CD14-positive monocyte (primary cell): ENCODE data around the gene KRT74. TPM values are rescaled to one million over a fixed set of nuclear protein-coding genes. Genes with fewer than 3 reads are reported as not detected.
A peak's percentile ranks its signal among the peaks of the same experiment; 100 is the strongest.

ENCODE experiments used
- DNase-seq, 3 donors: peaks; one replicate each; pipeline ENCODE4 v3.0.0-alpha.2; 2011 to 2022
- H2AFZ ChIP-seq: 2 replicates; pipeline ENCODE4 v1.6.0; 2012; ENCODE audit warnings: mild to moderate bottlenecking, low read depth, low read length, inconsistent platforms; ENCODE audit not compliant: insufficient read depth, poor library complexity, severe bottlenecking
- H3K27ac ChIP-seq, 2 donors: 1 replicate in 1 of 2; 2 replicates in 1 of 2; pipeline ENCODE4 v1.5.1; 2012 to 2013; ENCODE audit warnings: low read length in 2 of 2, control low read depth in 1 of 2, inconsistent platforms in 1 of 2, low read depth in 1 of 2, mild to moderate bottlenecking in 1 of 2
- H3K27me3 ChIP-seq, 2 donors: one replicate each; pipeline versions ENCODE4 v1.6.0 to v1.6.1; 2011 to 2013; ENCODE audit warnings: low read length in 2 of 2; ENCODE audit not compliant: control insufficient read depth in 2 of 2, insufficient read depth in 2 of 2
- H3K36me3 ChIP-seq, 2 donors: replicated peaks in 1 of 2; 1 replicate in 1 of 2; 2 replicates in 1 of 2; pipeline versions ENCODE4 v1.5.1 to v1.6.1; 2012 to 2013; ENCODE audit warnings: low read length in 2 of 2, control low read depth in 1 of 2, inconsistent platforms in 1 of 2, mild to moderate bottlenecking in 1 of 2; ENCODE audit not compliant: insufficient read depth in 2 of 2, control insufficient read depth in 1 of 2
- H3K4me1 ChIP-seq, 2 donors: 1 replicate in 1 of 2; 2 replicates in 1 of 2; pipeline versions ENCODE4 v1.5.1 to v1.6.1; 2012 to 2013; ENCODE audit warnings: low read length in 2 of 2, control low read depth in 1 of 2, inconsistent platforms in 1 of 2, mild to moderate bottlenecking in 1 of 2, moderate library complexity in 1 of 2; ENCODE audit not compliant: insufficient read depth in 2 of 2, control insufficient read depth in 1 of 2
- H3K4me2 ChIP-seq: replicated peaks from 2 replicates; pipeline ENCODE3; 2012; ENCODE audit warnings: low read length, moderate library complexity, mild to moderate bottlenecking; ENCODE audit not compliant: poor library complexity, severe bottlenecking; ENCODE audit errors: extremely low read depth
- H3K4me3 ChIP-seq, 3 experiments: fragments of 200-600 bp in 1 of 3; sonication (generic) in 1 of 3; replicated peaks in 1 of 3; 1 replicate in 2 of 3; 2 replicates in 1 of 3; pipeline ENCODE4 v1.5.1; 2011 to 2013; ENCODE audit warnings: low read length in 3 of 3, mild to moderate bottlenecking in 3 of 3, control low read depth in 2 of 3, low read depth in 2 of 3, inconsistent platforms in 1 of 3, moderate library complexity in 1 of 3
- H3K79me2 ChIP-seq: 2 replicates; pipeline ENCODE4 v1.6.0; 2012; ENCODE audit warnings: mild to moderate bottlenecking, control low read depth, inconsistent platforms, low read length, moderate library complexity; ENCODE audit not compliant: insufficient read depth
- H3K9ac ChIP-seq: 2 replicates; pipeline ENCODE4 v1.6.0; 2017; ENCODE audit warnings: low read length, mild to moderate bottlenecking; ENCODE audit not compliant: insufficient read depth, poor library complexity, severe bottlenecking
- H3K9me3 ChIP-seq, 2 donors: replicated peaks in 1 of 2; 1 replicate in 1 of 2; 2 replicates in 1 of 2; pipeline versions ENCODE4 v1.5.1 to v1.6.1; 2012 to 2013; ENCODE audit warnings: low read length in 2 of 2, control low read depth in 1 of 2; ENCODE audit not compliant: control insufficient read depth in 1 of 2, insufficient read depth in 1 of 2
- H4K20me1 ChIP-seq: 2 replicates; pipeline ENCODE4 v1.6.0; 2012; ENCODE audit warnings: mild to moderate bottlenecking, low read length, control low read depth, moderate library complexity; ENCODE audit not compliant: insufficient read depth
- H3K27ac Mint-ChIP-seq, 7 donors: one replicate each; pipeline ENCODE4 v1.8.0; 2020; ENCODE audit warnings: mild to moderate bottlenecking in 7 of 7, mixed read lengths in 7 of 7, moderate library complexity in 6 of 7, inconsistent platforms in 2 of 7
- H3K27me3 Mint-ChIP-seq, 3 donors: one replicate each; pipeline ENCODE4 v1.8.0; 2021 to 2022; ENCODE audit warnings: low read depth in 3 of 3, mild to moderate bottlenecking in 3 of 3, mixed read lengths in 3 of 3, moderate library complexity in 3 of 3, inconsistent platforms in 1 of 3
- H3K36me3 Mint-ChIP-seq, 2 donors: one replicate each; pipeline ENCODE4 v1.8.0; 2020; ENCODE audit warnings: mixed read lengths in 2 of 2, inconsistent platforms in 1 of 2, mild to moderate bottlenecking in 1 of 2
- H3K4me1 Mint-ChIP-seq: one replicate; pipeline ENCODE4 v1.8.0; 2020; ENCODE audit warnings: mild to moderate bottlenecking, mixed read lengths
- H3K4me3 Mint-ChIP-seq, 2 donors: one replicate each; pipeline ENCODE4 v1.8.0; 2020; ENCODE audit warnings: mild to moderate bottlenecking in 2 of 2, mixed read lengths in 2 of 2, moderate library complexity in 1 of 2
- H3K9me3 Mint-ChIP-seq, 7 donors: one replicate each; pipeline ENCODE4 v1.8.0; 2020 to 2022; ENCODE audit warnings: mixed read lengths in 7 of 7, mild to moderate bottlenecking in 6 of 7, moderate library complexity in 6 of 7, inconsistent platforms in 2 of 7
- WGBS: methylation state at CpG from one replicate; pipeline ENCODE4 v1.1.5; 2013; ENCODE audit warnings: missing lambda C conversion rate; ENCODE audit not compliant: insufficient coverage; 5-methylcytosine and 5-hydroxymethylcytosine counted together
- intact Hi-C, 2 donors: fragments of 100-400 bp; cut with micrococcal nuclease; formaldehyde crosslinking; loops; one replicate each; pipeline versions ENCODE4 v1.15.0 to v1.15.1; 2023
- polyA plus RNA-seq, 3 donors: library from polyadenylated mRNA; depleted of rRNA in 1 of 3; unstranded in 2 of 3; stranded (reverse) in 1 of 3; fragments of 300-500 nt in 2 of 3; fragments of >200 nt in 1 of 3; fragmentation: Illumina TruSeq in 2 of 3; gene quantifications; 1 replicate in 2 of 3; 2 replicates in 1 of 3; pipeline ENCODE4 v1.2.3, GENCODE V29; 2012 to 2021
- TF ChIP-seq, protein P1 (sequence below): fragments of 200-600 bp; IDR thresholded peaks from one replicate; pipeline ENCODE4 v1.8.0; 2022; ENCODE audit warnings: antibody characterized with exemption, mild to moderate bottlenecking

KRT74 gene
- polyA plus RNA-seq, 3 donors, result not detected

DNA sequence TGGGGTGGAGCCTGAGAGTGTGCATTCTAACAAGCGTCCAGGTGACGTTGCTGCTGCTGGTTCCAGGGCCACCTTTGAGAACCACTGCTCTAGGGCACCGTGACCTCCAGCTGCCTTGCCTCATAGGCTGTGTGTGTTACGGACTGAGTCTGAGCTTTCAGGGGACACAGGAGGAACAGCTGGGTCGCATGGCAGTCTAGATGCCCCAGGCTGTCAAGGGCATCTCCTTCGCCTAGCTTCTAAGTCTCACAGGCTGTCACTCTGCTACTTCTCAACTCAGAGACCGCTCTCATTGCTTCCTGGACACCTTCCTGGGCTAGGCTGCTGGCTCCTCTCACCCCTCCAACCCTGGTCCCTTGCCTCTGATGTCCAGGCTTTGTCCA is 43.8 kb upstream of the KRT74 start:
- H3K4me3 Mint-ChIP-seq, result no peak overlapping the region
- H3K4me1 ChIP-seq, result peaks cover 10% of the 10 kb centered on the region in 2 donors
- no peak overlapping the region for H3K27ac Mint-ChIP-seq
- no peaks in the 10 kb centered on the region for H3K36me3 ChIP-seq
- H3K4me2 ChIP-seq, result no peak overlapping the region
- H3K9ac ChIP-seq, result peak overlapping the region; percentile 19
- no peak overlapping the region for H2AFZ ChIP-seq
- H3K36me3 Mint-ChIP-seq, result no peaks in the 10 kb centered on the region
- H3K4me1 Mint-ChIP-seq, result peaks cover 6% of the 10 kb centered on the region
- intact Hi-C loops, result no loop called here
- H3K27ac ChIP-seq, result no peak overlapping the region
- no peaks in the 10 kb centered on the region for H3K9me3 ChIP-seq
- peaks cover 0 to 4% (median 2%) of the 10 kb centered on the region in 3 donors for H3K27me3 Mint-ChIP-seq
- no peaks in the 10 kb centered on the region for H3K79me2 ChIP-seq
- WGBS, result 94% methylated on average over 5 of the region's 7 CpGs
- H3K4me3 ChIP-seq, result no peak overlapping the region
- peaks cover 0 to 3% (median 0%) of the 10 kb centered on the region in 7 donors for H3K9me3 Mint-ChIP-seq
- H3K27me3 ChIP-seq, result no peaks in the 10 kb centered on the region
- TF ChIP-seq, protein P1, sequence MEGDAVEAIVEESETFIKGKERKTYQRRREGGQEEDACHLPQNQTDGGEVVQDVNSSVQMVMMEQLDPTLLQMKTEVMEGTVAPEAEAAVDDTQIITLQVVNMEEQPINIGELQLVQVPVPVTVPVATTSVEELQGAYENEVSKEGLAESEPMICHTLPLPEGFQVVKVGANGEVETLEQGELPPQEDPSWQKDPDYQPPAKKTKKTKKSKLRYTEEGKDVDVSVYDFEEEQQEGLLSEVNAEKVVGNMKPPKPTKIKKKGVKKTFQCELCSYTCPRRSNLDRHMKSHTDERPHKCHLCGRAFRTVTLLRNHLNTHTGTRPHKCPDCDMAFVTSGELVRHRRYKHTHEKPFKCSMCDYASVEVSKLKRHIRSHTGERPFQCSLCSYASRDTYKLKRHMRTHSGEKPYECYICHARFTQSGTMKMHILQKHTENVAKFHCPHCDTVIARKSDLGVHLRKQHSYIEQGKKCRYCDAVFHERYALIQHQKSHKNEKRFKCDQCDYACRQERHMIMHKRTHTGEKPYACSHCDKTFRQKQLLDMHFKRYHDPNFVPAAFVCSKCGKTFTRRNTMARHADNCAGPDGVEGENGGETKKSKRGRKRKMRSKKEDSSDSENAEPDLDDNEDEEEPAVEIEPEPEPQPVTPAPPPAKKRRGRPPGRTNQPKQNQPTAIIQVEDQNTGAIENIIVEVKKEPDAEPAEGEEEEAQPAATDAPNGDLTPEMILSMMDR, result no peak
- no peaks in the 10 kb centered on the region for H4K20me1 ChIP-seq
- DNase-seq, result no peak

DNA sequence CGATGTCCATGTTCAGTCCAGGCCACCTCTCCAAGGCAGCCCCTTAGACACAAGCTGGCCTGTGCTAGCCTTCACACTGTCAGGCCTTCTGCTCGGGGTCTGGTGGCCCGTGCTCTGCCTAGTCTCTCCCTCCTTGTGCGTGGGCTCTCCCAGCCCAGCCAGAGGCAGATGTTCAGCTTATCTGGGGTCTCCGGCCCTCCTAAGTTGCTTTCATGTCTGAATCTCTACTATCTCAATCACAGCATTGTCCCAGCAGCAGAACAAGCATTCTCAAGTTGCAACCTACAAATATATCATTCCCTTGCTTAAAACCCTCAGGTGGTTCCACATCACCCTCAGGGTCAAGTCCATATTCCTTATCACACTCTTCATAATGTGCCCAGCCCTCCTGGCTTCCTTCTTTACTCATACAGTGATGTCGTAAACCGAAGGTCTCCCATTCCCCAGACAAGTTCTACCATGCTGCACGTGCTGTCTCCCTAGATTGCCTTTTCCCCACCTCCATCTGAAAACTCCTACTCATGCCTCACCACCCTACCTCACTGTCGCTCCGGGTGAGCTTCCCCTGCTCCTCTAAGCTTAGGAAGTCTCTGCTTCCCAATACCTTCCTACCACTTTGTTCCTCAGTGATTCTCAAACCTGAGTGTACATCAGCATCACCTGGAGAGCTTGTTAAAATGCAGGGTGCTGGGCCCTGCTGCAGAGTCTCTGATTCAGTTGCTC is 43.2 kb upstream of the KRT74 start:
- Histone ChIP-seq H3K27me3 (no peaks in the 10 kb centered on the region), H4K20me1 (no peaks in the 10 kb centered on the region), H3K79me2 (no peaks in the 10 kb centered on the region), H3K4me2 (no peak overlapping the region), H3K4me3 (no peak overlapping the region), H3K4me1 (peaks cover 10% of the 10 kb centered on the region in 2 donors), H2AFZ (no peak overlapping the region), H3K9ac (peak overlapping the region; percentile 19), H3K27ac (no peak overlapping the region), H3K9me3 (no peaks in the 10 kb centered on the region), H3K36me3 (no peaks in the 10 kb centered on the region)
- peaks cover 0 to 3% (median 2%) of the 10 kb centered on the region in 3 donors for H3K27me3 Mint-ChIP-seq
- no peak for DNase-seq
- peak overlapping the region in 1 of 2 donors; percentile 0 for H3K4me3 Mint-ChIP-seq
- peaks cover 0 to 3% (median 0%) of the 10 kb centered on the region in 7 donors for H3K9me3 Mint-ChIP-seq
- TF ChIP-seq, protein P1, result no peak
- H3K36me3 Mint-ChIP-seq, result no peaks in the 10 kb centered on the region
- WGBS, result 97% methylated on average over 8 of the region's 10 CpGs
- H3K27ac Mint-ChIP-seq, result no peak overlapping the region
- intact Hi-C loops, result no loop called here
- peaks cover 6% of the 10 kb centered on the region for H3K4me1 Mint-ChIP-seq
